Measurements from ENCODE around the gene HOXA6.

Gene HOXA6

DNA sequence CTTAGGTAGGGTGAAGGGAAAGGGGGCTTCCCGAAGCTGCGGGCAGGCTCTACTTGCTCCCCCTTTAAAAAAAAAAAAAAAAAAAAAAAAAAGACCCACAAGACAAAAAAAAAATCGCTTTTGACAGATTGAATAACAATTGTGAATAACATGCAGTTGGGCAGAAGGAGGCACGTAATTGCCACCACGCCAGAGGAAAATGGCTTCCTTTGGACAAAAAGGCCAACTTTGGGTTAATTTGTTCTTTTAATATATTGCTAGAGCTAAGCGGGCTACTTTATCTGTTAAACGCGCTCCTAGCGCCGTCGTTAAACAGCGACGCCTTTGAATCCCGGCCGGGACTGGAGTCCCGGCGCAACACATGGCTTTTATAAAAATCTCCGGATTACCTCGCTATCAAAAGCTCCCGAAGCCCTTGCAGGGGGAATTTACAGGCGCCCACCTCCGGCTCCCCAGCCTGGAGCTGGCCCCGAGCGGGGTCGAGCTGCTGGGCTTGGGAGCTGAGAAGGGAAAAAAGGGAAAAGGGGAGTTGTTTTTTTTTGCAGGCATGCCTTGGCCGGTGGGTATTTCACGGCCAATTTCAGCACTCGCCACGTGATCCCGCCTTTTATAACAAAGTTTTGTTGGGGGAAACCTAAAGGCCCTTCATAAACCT lies 36.2 kb upstream of the HOXA6 start:
- no peak for DNase-seq (ENCODE audit: low read depth)
- TF ChIP-seq, protein P1, sequence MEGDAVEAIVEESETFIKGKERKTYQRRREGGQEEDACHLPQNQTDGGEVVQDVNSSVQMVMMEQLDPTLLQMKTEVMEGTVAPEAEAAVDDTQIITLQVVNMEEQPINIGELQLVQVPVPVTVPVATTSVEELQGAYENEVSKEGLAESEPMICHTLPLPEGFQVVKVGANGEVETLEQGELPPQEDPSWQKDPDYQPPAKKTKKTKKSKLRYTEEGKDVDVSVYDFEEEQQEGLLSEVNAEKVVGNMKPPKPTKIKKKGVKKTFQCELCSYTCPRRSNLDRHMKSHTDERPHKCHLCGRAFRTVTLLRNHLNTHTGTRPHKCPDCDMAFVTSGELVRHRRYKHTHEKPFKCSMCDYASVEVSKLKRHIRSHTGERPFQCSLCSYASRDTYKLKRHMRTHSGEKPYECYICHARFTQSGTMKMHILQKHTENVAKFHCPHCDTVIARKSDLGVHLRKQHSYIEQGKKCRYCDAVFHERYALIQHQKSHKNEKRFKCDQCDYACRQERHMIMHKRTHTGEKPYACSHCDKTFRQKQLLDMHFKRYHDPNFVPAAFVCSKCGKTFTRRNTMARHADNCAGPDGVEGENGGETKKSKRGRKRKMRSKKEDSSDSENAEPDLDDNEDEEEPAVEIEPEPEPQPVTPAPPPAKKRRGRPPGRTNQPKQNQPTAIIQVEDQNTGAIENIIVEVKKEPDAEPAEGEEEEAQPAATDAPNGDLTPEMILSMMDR (IDR thresholded peaks at IDR 0.05; ENCODE audit: low read depth, low read length, missing control alignments): no peak
- peak overlapping the region; percentile 24 for H3K4me3 ChIP-seq (ENCODE audit: low read depth, low read length)

DNA sequence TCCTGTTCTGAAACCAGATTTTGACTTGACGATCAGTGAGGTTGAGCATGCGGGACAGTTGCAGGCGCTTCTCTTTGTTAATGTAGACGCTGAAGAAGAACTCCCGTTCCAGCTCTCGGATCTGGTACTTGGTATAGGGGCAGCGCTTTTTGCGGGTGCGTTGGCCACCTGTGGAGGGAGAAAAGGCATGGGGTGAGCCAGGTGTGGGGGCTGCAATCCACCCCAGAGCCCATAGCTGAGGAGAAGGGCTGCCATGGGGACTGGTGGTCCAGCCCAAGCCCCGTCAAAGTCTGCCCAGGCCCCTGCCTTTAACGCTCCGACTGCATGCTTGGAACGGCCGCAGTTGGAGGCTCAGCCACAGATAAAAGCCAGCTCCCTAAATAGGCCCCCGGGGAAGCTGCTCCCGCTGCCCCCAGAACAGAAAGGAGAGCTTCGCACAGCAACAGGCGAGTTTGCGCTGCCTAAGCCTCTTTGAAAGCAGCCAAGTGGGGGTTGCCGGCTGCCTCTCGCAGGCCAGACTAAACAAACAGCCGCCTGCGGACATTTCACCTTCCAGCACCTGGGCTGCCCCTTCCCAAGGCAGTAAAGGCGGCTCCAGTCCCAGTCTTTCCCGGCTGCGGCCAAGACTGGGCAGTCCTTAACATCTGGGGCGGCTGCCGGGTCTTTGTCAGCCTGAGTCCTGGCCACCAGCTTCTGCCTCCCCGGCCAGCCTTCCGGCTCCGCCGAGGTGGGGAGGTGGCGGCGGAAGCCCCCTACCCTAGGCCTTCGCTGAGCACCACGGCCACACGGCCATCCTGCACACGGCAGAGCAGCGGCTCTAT lies 35.5 kb upstream of the HOXA6 start:
- no peak overlapping the region for H3K4me3 ChIP-seq (ENCODE audit: low read depth, low read length)
- TF ChIP-seq, protein P1 (IDR thresholded peaks at IDR 0.05; ENCODE audit: low read depth, low read length, missing control alignments): no peak
- no peak for DNase-seq (ENCODE audit: low read depth)

DNA sequence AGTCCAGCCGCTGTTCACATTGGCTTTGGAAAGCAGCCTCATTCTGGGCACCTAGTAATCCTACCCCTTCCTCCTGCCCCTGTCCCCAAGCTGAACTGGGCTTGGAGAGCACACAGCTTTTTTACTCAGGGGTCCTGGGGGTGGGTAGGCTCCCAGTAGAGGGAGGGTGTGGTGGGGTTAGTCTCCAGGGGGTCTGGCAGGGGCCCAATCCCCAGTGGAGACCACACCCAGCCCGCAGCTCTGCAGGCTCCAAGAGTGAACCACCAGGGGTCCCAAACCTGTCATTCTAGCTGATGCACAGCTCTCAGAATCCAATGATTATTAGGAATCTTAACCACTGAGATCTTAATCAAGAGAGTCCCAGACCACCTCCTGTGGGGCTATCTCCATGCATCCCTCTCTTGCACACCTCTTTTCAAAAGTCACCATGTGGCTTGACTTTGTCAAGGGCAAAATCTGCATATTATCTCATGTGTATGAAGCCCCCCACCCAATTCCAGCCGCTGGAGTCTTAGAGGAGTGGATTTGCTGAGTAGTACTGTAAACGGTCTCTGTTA lies 34.8 kb upstream of the HOXA6 start:
- H3K4me3 ChIP-seq (ENCODE audit: low read depth, low read length): no peak overlapping the region
- TF ChIP-seq, protein P1 (IDR thresholded peaks at IDR 0.05; ENCODE audit: low read depth, low read length, missing control alignments): no peak
- no peak for DNase-seq (ENCODE audit: low read depth)

DNA sequence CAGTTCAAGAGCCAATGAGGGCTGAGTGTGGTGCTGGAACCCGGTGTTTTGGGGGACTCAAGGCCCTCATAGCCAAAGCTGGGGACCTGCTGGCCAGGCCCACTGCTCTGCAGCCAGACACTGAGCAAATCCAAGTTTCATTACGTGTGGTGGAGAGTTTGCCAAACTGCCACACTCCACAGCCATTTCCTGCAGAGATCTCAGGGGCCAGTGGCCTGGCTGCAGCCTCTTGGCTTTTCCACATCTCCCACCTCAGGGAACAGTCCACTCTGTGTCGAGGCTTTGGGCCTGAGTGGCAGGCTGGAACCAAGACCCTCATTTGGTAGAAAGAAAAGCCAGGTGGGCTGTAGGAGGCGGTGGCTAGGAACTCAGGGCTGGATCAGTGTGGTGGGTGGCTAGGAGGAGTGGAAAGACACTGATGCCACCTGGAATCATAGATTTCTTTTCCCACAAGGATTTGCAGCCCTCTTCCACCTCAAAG lies 34.3 kb upstream of the HOXA6 start:
- no peak for DNase-seq (ENCODE audit: low read depth)
- TF ChIP-seq, protein P1 (IDR thresholded peaks at IDR 0.05; ENCODE audit: low read depth, low read length, missing control alignments): no peak
- H3K4me3 ChIP-seq (ENCODE audit: low read depth, low read length): no peak overlapping the region

DNA sequence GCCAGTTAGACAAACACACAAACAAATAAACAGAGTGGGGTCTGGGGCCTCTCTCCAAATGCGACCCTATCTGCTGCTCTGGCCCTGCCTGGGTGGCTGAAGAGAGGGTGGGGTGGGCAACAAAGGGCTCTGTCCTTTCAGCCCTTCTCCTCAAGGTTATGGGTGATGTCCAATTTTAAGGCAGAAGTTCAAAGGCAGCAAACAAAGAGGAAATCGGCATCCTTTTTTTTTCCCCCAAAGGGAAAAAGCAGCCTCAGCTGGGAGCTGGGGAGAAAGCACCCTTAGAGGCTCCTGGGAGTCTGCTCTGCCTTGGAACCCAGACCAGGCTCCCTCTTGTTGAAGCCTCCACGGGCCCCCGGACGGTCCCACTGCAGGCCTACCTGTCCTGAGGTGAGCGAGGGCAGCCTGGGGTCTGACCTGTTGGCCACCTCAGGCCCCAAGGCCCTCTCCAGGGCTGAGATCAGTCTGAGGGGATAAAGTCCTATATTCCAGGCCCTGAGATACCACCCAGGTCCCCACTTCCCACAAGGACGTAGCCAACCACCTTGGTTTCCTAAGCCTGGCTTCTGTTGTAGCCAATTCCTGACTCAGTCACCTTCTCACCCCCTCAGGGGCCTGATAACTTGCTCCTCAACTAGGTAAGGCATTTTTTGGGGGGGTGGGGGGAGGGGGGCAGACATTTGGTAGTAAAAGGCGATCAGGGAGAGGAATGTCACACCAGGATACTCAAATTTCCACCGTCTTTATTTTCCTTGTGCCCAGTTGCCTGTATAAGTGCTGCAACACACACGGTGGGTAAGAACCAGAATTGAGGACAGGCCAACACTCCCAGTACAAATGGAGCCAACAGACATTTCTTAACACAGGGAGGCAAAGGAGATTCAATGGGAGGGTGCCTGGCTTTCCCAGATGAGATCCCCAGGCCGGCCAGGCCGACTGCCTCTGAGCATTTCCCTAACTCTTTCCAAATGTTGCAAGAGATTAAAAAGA lies 33.2 kb upstream of the HOXA6 start:
- H3K4me3 ChIP-seq (ENCODE audit: low read depth, low read length): no peak overlapping the region
- TF ChIP-seq, protein P1 (IDR thresholded peaks at IDR 0.05; ENCODE audit: low read depth, low read length, missing control alignments): no peak
- DNase-seq (ENCODE audit: low read depth): no peak

Data from GM12864 (cell line).